ENCODE measurements around the gene C1orf35. TPM values are rescaled to one million over a fixed set of nuclear protein-coding genes. Genes with fewer than 3 reads are reported as not detected.

The C1orf35 gene
- total and polyA plus RNA-seq, 9 of the 15 experiments (the other 6 are each of a cell fraction or from before 2014, with no cell fraction given) = 3.2 to 48.7 (median 12.5) TPM

GRCh38 chr1:228089519-228090380 is 13.4 kb downstream of the C1orf35 start:
- H3K27ac ChIP-seq (ENCODE audit: extremely low read depth, low read depth, low read length) = no peak overlapping the region
- 91% methylated on average over 12 of the region's 12 CpGs for WGBS (ENCODE audit: insufficient coverage, low coverage, missing lambda C conversion rate)
- peaks cover 94% of the 10 kb centered on the region for H4K20me1 ChIP-seq (replicated peaks; ENCODE audit: control insufficient read depth, insufficient read depth, low read length)
- ATAC-seq = no peak
- no peak overlapping the region for H2AFZ ChIP-seq (ENCODE audit: low read depth, low read length)
- H3K9me1 ChIP-seq (ENCODE audit: control insufficient read depth, insufficient read depth, low read length) = peaks cover 46% of the 10 kb centered on the region
- FAIRE-seq = no peak
- H3K9ac ChIP-seq (ENCODE audit: insufficient read depth in 1 of 2, low read depth in 2 of 2, low read length in 2 of 2) = peak overlapping the region in 1 of 2 experiments; percentile 40; a peak in 2 of 4 replicates
- BruUV-seq (replicated peaks) = no TSS peak
- peaks cover 94% of the 10 kb centered on the region for H3K36me3 ChIP-seq (ENCODE audit: control insufficient read depth, insufficient read depth, low read length)
- H3K9me3 ChIP-seq (replicated peaks; ENCODE audit: control insufficient read depth, insufficient read depth, low read depth, low read length) = peaks cover 17% of the 10 kb centered on the region
- intact Hi-C loops (cut with micrococcal nuclease) = no loop called here
- no peak overlapping the region for H3K4me3 ChIP-seq
- CTCF ChIA-PET (ENCODE audit: low intra/inter-chr PET ratio) = no interaction called here
- TF ChIP-seq SPI1 (IDR thresholded peaks at IDR 0.05; ENCODE audit: borderline replicate concordance, low read depth, low read length) (peak; percentile 88), CREB5 (CRISPR knock-in tag; IDR thresholded peaks at IDR 0.05) (no peak), POLR2G (IDR thresholded peaks at IDR 0.05; ENCODE audit: low read depth, low read length) (peak; percentile 60; the same call in 1 of the 2 replicates), CREB1 (IDR thresholded peaks at IDR 0.05) (no peak), CREB1 (CRISPR knock-in tag; IDR thresholded peaks at IDR 0.05) (0 out of 2 replicates have a peak, but pooled peaks have one; percentile 37), GABPB1 (CRISPR knock-in tag; IDR thresholded peaks at IDR 0.05) (peak; percentile 29; the same call in 1 of the 2 replicates), RBFOX2 (IDR thresholded peaks at IDR 0.05; ENCODE audit: low read depth, low read length) (peak; percentile 59; the same call in 1 of the 2 replicates)
- H3K27me3 ChIP-seq (ENCODE audit: control insufficient read depth in 2 of 2, insufficient read depth in 2 of 2, low read length in 2 of 2) = no peaks in the 10 kb centered on the region
- POLR2A ChIA-PET = interaction anchor here (0.7 to 7.1 kb wide), 2 partner anchors 10 to 56 kb away, joined by 4 to 92 read pairs; no protein-coding TSS in a partner anchor
- peaks cover 100% of the 10 kb centered on the region for H3K79me2 ChIP-seq (ENCODE audit: control insufficient read depth, insufficient read depth, low read length)
- 0 out of 2 replicates have a peak overlapping the region, but pooled peaks have one; percentile 5 for H3K4me2 ChIP-seq (ENCODE audit: insufficient read depth, low read length)
- in situ Hi-C loops (cut with MboI) = no loop called here
- peaks cover 38 to 42% of the 10 kb centered on the region in 2 experiments; a peak in 4 of 5 replicates for H3K4me1 ChIP-seq (replicated peaks in 1 of 2; ENCODE audit: control insufficient read depth in 2 of 2, insufficient read depth in 2 of 2, low read length in 2 of 2)
- DNase-seq (ENCODE audit: extremely low read depth in 1 of 4, low spot score in 3 of 4) = no peak
